ENCODE data around the gene ZNF236.

GRCh38 chr18:76850112-76850511 lies 27.8 kb downstream of the ZNF236 start:
- TF ChIP-seq, protein P1, sequence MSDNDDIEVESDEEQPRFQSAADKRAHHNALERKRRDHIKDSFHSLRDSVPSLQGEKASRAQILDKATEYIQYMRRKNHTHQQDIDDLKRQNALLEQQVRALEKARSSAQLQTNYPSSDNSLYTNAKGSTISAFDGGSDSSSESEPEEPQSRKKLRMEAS (IDR thresholded peaks at IDR 0.05) = no peak
- TF ChIP-seq CTCF (IDR thresholded peaks at IDR 0.05; ENCODE audit: low read depth, low read length, missing input control) (no peak), JUND (IDR thresholded peaks at IDR 0.05) (no peak), SP1 (IDR thresholded peaks at IDR 0.05) (no peak), GABPA (IDR thresholded peaks at IDR 0.05 in 1 of 2, conservative IDR thresholded peaks at IDR 0.05 in 1 of 2) (no peak), YY1 (IDR thresholded peaks at IDR 0.05) (no peak), EGR1 (IDR thresholded peaks at IDR 0.05; ENCODE audit: low read depth in 2 of 2) (no peak), TAF1 (conservative IDR thresholded peaks at IDR 0.05) (no peak)
- TF ChIP-seq, protein P2, sequence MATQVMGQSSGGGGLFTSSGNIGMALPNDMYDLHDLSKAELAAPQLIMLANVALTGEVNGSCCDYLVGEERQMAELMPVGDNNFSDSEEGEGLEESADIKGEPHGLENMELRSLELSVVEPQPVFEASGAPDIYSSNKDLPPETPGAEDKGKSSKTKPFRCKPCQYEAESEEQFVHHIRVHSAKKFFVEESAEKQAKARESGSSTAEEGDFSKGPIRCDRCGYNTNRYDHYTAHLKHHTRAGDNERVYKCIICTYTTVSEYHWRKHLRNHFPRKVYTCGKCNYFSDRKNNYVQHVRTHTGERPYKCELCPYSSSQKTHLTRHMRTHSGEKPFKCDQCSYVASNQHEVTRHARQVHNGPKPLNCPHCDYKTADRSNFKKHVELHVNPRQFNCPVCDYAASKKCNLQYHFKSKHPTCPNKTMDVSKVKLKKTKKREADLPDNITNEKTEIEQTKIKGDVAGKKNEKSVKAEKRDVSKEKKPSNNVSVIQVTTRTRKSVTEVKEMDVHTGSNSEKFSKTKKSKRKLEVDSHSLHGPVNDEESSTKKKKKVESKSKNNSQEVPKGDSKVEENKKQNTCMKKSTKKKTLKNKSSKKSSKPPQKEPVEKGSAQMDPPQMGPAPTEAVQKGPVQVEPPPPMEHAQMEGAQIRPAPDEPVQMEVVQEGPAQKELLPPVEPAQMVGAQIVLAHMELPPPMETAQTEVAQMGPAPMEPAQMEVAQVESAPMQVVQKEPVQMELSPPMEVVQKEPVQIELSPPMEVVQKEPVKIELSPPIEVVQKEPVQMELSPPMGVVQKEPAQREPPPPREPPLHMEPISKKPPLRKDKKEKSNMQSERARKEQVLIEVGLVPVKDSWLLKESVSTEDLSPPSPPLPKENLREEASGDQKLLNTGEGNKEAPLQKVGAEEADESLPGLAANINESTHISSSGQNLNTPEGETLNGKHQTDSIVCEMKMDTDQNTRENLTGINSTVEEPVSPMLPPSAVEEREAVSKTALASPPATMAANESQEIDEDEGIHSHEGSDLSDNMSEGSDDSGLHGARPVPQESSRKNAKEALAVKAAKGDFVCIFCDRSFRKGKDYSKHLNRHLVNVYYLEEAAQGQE (IDR thresholded peaks at IDR 0.05) = no peak
- TF ChIP-seq, protein P3, sequence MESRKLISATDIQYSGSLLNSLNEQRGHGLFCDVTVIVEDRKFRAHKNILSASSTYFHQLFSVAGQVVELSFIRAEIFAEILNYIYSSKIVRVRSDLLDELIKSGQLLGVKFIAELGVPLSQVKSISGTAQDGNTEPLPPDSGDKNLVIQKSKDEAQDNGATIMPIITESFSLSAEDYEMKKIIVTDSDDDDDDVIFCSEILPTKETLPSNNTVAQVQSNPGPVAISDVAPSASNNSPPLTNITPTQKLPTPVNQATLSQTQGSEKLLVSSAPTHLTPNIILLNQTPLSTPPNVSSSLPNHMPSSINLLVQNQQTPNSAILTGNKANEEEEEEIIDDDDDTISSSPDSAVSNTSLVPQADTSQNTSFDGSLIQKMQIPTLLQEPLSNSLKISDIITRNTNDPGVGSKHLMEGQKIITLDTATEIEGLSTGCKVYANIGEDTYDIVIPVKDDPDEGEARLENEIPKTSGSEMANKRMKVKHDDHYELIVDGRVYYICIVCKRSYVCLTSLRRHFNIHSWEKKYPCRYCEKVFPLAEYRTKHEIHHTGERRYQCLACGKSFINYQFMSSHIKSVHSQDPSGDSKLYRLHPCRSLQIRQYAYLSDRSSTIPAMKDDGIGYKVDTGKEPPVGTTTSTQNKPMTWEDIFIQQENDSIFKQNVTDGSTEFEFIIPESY (IDR thresholded peaks at IDR 0.05) = no peak

All from liver (tissue), 3 donors.